Stimulated activated CD8-positive, alpha-beta memory T cell treated with anti-CD3 and anti-CD28 coated beads, Interleukin-4, amount 100 ng/mL, for 48 hours (primary cell): ENCODE measurements around the gene DDX3Y.
A peak's percentile ranks its signal among the peaks of the same experiment; 100 is the strongest.

Source experiments
- DNase-seq: peaks from one replicate; pipeline ENCODE4 v3.0.0-alpha.2; 2020

Gene DDX3Y

DNA sequence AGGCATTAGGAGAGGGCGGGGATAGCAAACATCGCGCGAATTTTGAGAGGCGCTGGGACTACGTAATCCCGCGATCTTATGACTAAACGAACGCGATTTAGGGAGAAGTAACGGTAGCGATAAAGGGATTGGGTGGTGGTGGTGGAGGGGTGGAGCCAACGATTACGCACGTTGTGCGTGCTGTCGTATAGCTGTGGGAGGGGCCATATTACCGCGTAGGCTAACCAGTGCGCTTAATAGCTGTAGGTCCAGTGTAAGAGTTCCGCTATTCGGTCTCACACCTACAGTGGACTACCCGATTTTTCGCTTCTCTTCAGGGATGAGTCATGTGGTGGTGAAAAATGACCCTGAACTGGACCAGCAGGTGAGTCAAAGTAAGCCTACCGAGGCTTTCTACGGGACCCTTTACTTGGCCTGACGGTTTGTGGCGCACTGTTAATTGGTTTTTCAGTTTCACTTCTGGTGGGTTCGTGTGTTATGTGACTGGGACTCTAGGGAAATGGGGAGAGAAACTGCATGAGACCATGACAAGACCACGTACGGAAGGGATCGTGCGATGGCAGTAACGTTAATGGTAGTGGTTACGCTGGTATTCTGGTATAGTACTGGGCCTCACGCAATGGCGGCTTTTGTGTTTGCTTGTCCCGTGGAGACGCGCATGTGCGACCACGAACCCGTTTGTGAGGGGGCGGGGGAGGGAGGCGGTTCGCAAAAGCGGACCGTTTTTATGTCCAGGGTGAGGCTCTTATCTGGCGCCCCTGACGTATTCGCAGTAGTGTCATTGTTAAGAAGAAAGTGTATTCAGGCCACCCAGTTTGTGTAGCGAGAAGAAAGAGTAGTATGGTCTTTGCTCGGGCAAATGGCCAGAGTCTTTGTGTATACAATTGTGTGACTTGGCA is at the start of gene DDX3Y:
Gene DDX3Y, plus strand, starts transcription at position 251 of the 899 bp plus-strand sequence. Its CDS starts 69 bp downstream, at position 320.
- DNase-seq = peak; percentile 83

DNA sequence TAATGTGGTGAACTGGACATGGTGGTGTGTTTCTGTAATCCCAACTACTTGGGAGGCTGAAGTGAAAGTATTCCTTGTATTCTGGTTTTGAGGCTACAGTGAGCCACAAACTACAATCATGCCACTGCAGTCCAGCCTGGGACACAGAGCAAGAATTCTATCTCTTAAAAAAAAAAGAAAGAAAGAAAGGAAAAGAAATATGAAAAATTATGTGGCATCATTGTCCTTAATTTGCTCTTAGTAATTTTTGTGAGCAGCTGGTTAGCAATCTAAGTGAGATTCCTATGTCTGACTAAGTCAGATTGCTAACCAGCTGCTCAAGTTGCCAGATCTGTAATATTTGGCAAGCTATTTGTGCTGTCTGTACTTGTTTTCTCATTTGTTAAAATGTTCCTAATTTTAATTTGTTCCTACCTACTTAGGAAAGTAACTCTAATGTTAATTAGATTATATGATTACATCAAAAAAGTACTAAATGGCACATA is 48.8 kb upstream of the DDX3Y start:
- DNase-seq = no peak

DNA sequence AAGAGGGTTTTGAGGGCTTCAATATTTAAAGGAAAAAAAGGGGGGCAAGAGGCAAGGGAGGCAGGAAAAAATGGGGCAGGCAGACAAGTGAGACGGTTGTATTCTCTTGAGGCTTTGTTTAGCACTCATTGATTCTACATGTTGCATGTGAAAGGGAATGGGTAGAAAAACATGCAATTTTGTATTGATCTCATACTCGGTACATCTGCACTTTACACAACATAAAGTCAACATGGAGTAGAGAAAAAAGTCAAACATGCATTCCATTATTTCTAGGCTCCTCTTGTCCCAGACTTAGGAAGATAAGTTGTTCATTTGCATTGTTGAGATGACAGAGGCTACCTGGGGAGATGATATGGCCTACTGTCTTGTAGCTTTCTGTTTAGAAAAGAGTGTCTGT is 36.7 kb upstream of the DDX3Y start:
- no peak for DNase-seq

DNA sequence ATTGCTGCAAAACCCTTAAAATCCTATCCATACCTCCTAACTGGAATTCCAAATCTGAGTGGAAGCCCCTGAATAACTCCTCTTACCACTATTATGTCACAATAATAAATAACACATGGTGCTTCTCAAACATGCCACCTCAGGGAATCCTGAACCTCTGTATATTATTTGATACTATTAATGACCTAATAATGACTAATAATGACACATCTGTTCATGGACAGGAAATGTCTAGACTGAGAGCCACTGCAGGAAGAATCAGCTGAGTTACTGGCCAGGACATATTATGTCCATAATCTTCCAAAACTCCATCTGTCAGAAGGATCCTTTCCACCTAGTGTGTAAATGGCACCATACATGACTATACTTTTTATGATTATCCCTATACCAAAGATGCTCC is 7.7 kb upstream of the DDX3Y start:
- no peak for DNase-seq

DNA sequence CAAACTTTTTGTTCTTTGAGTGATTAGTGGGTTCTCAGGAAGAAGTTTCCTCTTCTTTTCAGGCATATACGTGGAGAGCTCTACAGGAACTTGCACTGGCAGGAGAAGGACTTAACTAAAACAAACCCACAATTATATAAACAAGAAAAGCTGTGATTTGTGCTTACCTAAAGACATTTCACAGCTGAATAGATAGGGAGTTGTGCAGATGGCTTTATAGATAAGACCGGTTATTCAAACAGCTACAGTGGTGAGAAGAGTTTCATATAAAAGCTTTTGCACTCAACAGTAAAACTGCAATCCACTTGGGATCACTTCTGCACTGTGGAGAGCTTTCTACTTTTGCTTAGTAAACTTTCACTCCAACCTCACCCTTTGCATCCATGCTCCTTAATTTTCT is 6.1 kb upstream of the DDX3Y start:
- DNase-seq = no peak

DNA sequence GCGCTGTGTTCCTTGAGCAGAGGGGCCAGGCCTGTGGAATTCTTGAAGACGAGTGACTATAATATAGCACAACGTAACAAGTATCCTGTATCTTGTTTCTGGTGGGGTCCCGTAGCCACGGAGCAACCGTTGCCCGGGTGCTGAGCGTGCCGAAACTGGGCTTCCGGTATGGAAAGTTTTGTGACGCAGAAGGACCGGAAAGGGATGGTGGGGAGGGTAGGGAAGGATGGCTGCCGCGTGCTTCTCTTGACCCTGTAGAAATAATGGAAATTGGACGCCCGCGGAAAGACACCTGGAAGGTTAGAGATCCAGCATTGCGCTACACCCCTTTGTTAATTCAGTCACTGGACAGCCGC is 827 bp downstream of the DDX3Y start:
- peak; percentile 77 for DNase-seq

DNA sequence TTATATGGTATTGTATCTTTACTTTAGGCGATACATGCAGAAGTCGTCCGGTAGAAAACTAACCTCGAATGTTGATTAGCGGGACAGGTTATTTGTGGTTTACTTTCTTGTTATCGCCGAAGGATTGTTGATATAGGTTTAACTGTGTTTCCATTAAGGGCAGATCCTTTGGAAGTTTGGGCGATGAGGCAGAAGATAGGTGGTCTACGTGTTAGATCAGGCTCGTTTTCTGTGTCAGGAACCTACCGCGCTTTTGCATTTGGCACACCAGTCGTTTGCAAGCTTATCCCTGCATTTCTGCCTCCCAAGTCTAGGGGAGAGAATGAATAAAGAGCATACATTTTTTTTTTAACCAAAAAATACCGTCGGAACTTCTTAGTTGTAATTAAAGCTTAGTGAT is 1.2 kb downstream of the DDX3Y start:
- peak; percentile 25 for DNase-seq

DNA sequence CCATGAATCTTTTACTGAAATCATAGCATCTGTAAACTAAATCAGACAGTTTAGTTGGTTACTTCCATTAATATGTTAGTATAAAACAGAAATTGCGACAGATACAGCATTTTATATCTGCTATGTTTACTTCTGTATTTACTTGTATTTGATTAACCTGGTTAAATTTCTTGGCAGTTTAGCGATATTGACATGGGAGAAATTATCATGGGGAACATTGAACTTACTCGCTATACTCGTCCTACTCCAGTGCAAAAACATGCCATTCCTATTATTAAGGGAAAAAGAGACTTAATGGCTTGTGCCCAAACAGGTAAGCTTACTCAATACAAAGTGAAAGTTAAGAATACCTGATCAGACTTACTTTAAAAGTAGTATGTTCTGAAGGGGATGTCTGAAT is 8.9 kb downstream of the DDX3Y start:
- DNase-seq = no peak

DNA sequence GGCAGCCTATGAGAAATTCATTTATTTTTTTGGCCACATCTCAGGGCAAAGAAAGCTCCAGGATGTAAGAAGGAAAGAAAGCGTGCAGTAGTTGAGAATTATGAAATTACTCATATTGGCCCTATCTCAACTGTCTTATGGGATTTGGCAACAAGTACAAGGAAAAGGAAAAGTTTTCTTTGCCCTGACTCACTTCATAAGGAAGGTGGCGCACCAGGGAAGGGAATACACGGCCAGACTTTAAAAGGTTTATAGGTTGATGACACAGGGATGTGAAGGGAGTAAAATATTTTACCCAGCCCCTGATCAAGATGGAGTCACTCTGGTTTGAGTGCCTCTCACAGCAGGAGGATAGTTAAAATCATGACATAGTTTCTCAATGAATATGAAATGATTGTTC is 23.4 kb downstream of the DDX3Y start:
- no peak for DNase-seq

DNA sequence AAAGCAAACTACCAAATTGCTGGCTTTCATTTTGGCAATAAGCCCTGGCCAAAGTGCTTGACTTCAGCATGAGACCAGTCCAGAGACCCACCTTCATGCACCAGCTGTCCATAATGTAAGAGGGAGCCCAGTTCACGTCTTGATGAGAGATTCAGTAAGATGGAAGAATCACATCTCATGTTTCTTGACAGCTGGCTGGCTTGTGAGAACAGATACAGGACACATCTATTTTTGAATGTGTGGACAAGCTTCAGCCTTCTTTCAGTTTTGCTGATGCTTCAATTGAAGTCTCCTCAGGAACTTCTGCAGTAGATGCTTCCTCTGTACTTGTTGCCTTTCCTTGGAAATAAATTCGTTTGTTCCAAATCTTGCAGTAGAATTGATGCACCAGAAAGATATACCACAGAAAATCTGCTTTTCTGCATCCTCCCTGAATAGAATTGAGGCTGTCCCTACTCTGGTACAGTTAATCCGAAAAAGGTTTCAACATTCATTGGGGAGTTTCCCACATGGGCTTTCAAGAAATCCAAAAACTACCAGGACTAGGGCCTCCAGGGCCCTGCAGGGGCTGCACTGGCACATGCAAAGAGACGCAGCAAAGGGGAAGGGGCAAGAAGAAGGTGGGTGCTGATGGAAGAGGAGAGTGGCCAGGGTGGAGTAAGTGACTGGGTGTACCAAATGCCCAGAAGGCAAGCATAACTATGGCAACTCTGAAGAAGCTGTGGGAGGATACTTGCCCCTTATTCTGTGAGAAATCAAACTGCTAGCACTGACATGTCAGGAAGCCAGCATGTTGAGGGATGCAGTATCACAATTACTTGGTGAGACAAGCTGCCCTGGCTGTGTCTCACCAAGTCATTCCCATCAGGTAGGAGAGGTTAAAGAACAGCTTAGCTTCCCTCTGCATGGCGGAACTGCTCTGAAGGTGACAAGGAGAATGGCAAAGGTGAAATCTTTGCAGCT is 37.3 kb downstream of the DDX3Y start:
- DNase-seq = no peak
